ENCODE data around the gene CDK5RAP2.

- TF ChIP-seq CTCF (IDR thresholded peaks at IDR 0.05) (no peak), EP300 (IDR thresholded peaks at IDR 0.05) (no peak), POLR2A (IDR thresholded peaks at IDR 0.05) (no peak)
Measured at GRCh38 chr9:120456218-120456617, 123.7 kb downstream of the CDK5RAP2 start.
